K562 (cell line): Measurements from ENCODE around the gene SLC7A8. TPM values are rescaled to one million over a fixed set of nuclear protein-coding genes. Genes with fewer than 3 reads are reported as not detected.

Experiments used
- ARHGAP35 ChIP-seq: fragments of 450-650 bp; IDR thresholded peaks from 2 replicates; pipeline ENCODE4 v1.6.1; 2018; ENCODE audit not compliant: partially characterized antibody
- ATF1 ChIP-seq, 2 experiments: fragments of 450-650 bp in 1 of 2; IDR thresholded peaks; 2 replicates each; pipeline ENCODE4 v1.6.1; 2016; ENCODE audit warnings: missing compliant biosample characterization in 1 of 2, missing genetic modification characterization in 1 of 2
- GTF2E2 ChIP-seq: fragments of 200-800 bp; sonication (Bioruptor generic); IDR thresholded peaks from 2 replicates; pipeline ENCODE4 v1.6.1; 2016; ENCODE audit warnings: missing genetic modification characterization, missing compliant biosample characterization
- MTA3 ChIP-seq: fragments of 450-650 bp; formaldehyde crosslinking; IDR thresholded peaks from 2 replicates; pipeline ENCODE4 v1.6.1; 2017; ENCODE audit warnings: mild to moderate bottlenecking, borderline replicate concordance
- NCOA1 ChIP-seq: fragments of 450-650 bp; IDR thresholded peaks from 2 replicates; pipeline ENCODE4 v1.6.1; 2016; ENCODE audit warnings: low read depth
- SMARCA5 ChIP-seq: fragments of 450-650 bp; IDR thresholded peaks from 2 replicates; pipeline ENCODE4 v1.6.1; 2016
- U2AF2 ChIP-seq: fragments of 200-400 bp; formaldehyde crosslinking; optimal IDR thresholded peaks from 2 replicates; pipeline ENCODE3; 2017; ENCODE audit warnings: low read depth, mild to moderate bottlenecking, low read length
- ZNF124 ChIP-seq: sonication (generic); formaldehyde crosslinking; IDR thresholded peaks from 2 replicates; pipeline ENCODE4 v1.8.1; 2022; ENCODE audit warnings: missing genetic modification reagents
- ZNF217 ChIP-seq: sonication (generic); formaldehyde crosslinking; IDR thresholded peaks from 2 replicates; pipeline ENCODE4 v1.8.0; 2022; ENCODE audit warnings: mild to moderate bottlenecking, missing genetic modification reagents
- ZNF354B ChIP-seq: fragments of 250-450 bp; sonication (Bioruptor Pico); IDR thresholded peaks from 2 replicates; pipeline ENCODE4 v1.4.0; 2020
- ZNF407 ChIP-seq: fragments of 450-650 bp; IDR thresholded peaks from 2 replicates; pipeline ENCODE4 v1.6.1; 2016; ENCODE audit warnings: low read depth
- ZNF639 ChIP-seq, 2 experiments: fragments of 200-800 bp in 1 of 2; sonication (Bioruptor generic) in 1 of 2; sonication (generic) in 1 of 2; formaldehyde crosslinking in 1 of 2; IDR thresholded peaks in 1 of 2; conservative IDR thresholded peaks in 1 of 2; 2 replicates each; pipeline versions ENCODE4 v1.5.0 to v1.6.1; 2016 to 2020; ENCODE audit warnings: missing compliant biosample characterization in 1 of 2, missing genetic modification characterization in 1 of 2, missing genetic modification reagents in 1 of 2
- polyA plus RNA-seq, 8 experiments: library from polyadenylated mRNA; depleted of rRNA in 4 of 8; stranded (reverse) in 5 of 8; unstranded in 3 of 8; fragments of >200 nt; fragmentation: Nextera tagmentation in 2 of 8; fragmentation: Illumina TruSeq in 1 of 8; extraction: Ambion mirVana in 2 of 8; extraction: Trizol in 1 of 8; gene quantifications; 2 replicates each; pipeline versions ENCODE4 v1.2.1 to v1.2.3, GENCODE V29; 2011 to 2014; ENCODE audit warnings: inconsistent platforms in 1 of 8, missing spikeins in 1 of 8
- total RNA-seq, 7 experiments: library from RNA; depleted of rRNA in 6 of 7; stranded (reverse); fragments of >200 nt in 6 of 7; fragmentation: Illumina TruSeq in 2 of 7; extraction: Trizol in 2 of 7; gene quantifications; 2 replicates each; pipeline versions ENCODE4 v1.2.1 to v1.2.3, GENCODE V29; 2011 to 2021; ENCODE audit warnings: low replicate concordance in 1 of 7
- TF ChIP-seq, protein P1 (sequence below): fragments of 450-650 bp; IDR thresholded peaks from 2 replicates; pipeline ENCODE4 v1.7.0; 2016; ENCODE audit warnings: borderline replicate concordance
- TF ChIP-seq, protein P2 (sequence below): IDR thresholded peaks from 2 replicates; pipeline ENCODE4 v1.6.1; 2012; ENCODE audit warnings: low read depth, low read length, improper control_type of control experiment, borderline replicate concordance

Gene SLC7A8
- total and polyA plus RNA-seq, 9 of the 15 experiments (the other 6 are each of a cell fraction or from before 2014, with no cell fraction given): 2.0 to 33.0 (median 6.0) TPM

- peak; percentile 15; the same call in 1 of the 2 replicates for TF ChIP-seq ZNF407
- peak in 1 of 2 experiments; percentile 50; a peak in 1 of 4 replicates for TF ChIP-seq ZNF639 (CRISPR knock-in tag; conservative IDR thresholded peaks at IDR 0.05 in 1 of 2, IDR thresholded peaks at IDR 0.05 in 1 of 2)
- TF ChIP-seq, protein P1, sequence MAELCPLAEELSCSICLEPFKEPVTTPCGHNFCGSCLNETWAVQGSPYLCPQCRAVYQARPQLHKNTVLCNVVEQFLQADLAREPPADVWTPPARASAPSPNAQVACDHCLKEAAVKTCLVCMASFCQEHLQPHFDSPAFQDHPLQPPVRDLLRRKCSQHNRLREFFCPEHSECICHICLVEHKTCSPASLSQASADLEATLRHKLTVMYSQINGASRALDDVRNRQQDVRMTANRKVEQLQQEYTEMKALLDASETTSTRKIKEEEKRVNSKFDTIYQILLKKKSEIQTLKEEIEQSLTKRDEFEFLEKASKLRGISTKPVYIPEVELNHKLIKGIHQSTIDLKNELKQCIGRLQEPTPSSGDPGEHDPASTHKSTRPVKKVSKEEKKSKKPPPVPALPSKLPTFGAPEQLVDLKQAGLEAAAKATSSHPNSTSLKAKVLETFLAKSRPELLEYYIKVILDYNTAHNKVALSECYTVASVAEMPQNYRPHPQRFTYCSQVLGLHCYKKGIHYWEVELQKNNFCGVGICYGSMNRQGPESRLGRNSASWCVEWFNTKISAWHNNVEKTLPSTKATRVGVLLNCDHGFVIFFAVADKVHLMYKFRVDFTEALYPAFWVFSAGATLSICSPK: peak; percentile 80; the same call in 1 of the 2 replicates
- TF ChIP-seq MTA3: no peak
- peak; percentile 74 for TF ChIP-seq ARHGAP35
- no peak for TF ChIP-seq ZNF217 (CRISPR knock-in tag)
- no peak for TF ChIP-seq GTF2E2 (tag)
- TF ChIP-seq NCOA1: peak; percentile 32; the same call in 1 of the 2 replicates
- TF ChIP-seq SMARCA5: peak; percentile 83; the same call in 1 of the 2 replicates
- TF ChIP-seq ZNF354B (CRISPR knock-in tag): no peak
- no peak for TF ChIP-seq U2AF2
- TF ChIP-seq, protein P2, sequence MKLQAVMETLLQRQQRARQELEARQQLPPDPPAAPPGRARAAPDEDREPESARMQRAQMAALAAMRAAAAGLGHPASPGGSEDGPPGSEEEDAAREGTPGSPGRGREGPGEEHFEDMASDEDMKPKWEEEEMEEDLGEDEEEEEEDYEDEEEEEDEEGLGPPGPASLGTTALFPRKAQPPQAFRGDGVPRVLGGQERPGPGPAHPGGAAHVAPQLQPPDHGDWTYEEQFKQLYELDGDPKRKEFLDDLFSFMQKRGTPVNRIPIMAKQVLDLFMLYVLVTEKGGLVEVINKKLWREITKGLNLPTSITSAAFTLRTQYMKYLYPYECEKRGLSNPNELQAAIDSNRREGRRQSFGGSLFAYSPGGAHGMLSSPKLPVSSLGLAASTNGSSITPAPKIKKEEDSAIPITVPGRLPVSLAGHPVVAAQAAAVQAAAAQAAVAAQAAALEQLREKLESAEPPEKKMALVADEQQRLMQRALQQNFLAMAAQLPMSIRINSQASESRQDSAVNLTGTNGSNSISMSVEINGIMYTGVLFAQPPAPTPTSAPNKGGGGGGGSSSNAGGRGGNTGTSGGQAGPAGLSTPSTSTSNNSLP: no peak
- TF ChIP-seq ATF1 (CRISPR knock-in tag; IDR thresholded peaks at IDR 0.05): no peak
- TF ChIP-seq ATF1 (tag; IDR thresholded peaks at IDR 0.05): no peak
- TF ChIP-seq ZNF124 (CRISPR knock-in tag): no peak
These were observed 89.3 kb downstream of the SLC7A8 start (continued) for GRCh38 chr14:23093991-23094665.
